Natural killer cell (primary cell): ENCODE measurements around the gene TCF19. TPM values are rescaled to one million over a fixed set of nuclear protein-coding genes. Genes with fewer than 3 reads are reported as not detected.
"Not testable (repeated sequence)": the region's sequence is repeated elsewhere in the genome, so short reads cannot be mapped to it uniquely, and the experiment has no call there.

ENCODE experiments used
- ATAC-seq, 3 donors: fragments of 150-1000 bp in 2 of 3; fragments of 200-7000 bp in 1 of 3; cut with Tn5 transposase; 1 replicate in 1 of 3; 2 replicates in 2 of 3; pipeline ENCODE4 v1.10.0; 2021; ENCODE audit warnings: mild to moderate bottlenecking in 2 of 3, moderate library complexity in 2 of 3
- DNase-seq, 2 donors: peaks; one replicate each; pipeline versions ENCODE4 v3.0.0 to v3.0.0-alpha.2; 2013 to 2021; ENCODE audit warnings: mixed read lengths in 1 of 2
- H3K27ac ChIP-seq: one replicate; pipeline ENCODE4 v1.5.1; 2013; ENCODE audit warnings: mild to moderate bottlenecking, low read length
- H3K27me3 ChIP-seq: one replicate; pipeline ENCODE4 v1.6.1; 2013; ENCODE audit warnings: low read length; ENCODE audit not compliant: control insufficient read depth, insufficient read depth
- H3K36me3 ChIP-seq: one replicate; pipeline ENCODE4 v1.6.1; 2013; ENCODE audit warnings: low read length; ENCODE audit not compliant: control insufficient read depth, insufficient read depth
- H3K4me1 ChIP-seq: one replicate; pipeline ENCODE4 v1.6.1; 2013; ENCODE audit warnings: low read length; ENCODE audit not compliant: control insufficient read depth, insufficient read depth
- H3K4me3 ChIP-seq: one replicate; pipeline ENCODE4 v1.5.1; 2013; ENCODE audit warnings: low read length
- H3K9me3 ChIP-seq: one replicate; pipeline ENCODE4 v1.6.1; 2013; ENCODE audit warnings: low read length; ENCODE audit not compliant: control insufficient read depth, insufficient read depth
- H3K27ac Mint-ChIP-seq, 2 donors: one replicate each; pipeline ENCODE4 v1.8.0; 2022; ENCODE audit warnings: mild to moderate bottlenecking in 2 of 2, mixed read lengths in 2 of 2, moderate library complexity in 1 of 2
- H3K27me3 Mint-ChIP-seq, 2 donors: one replicate each; pipeline ENCODE4 v1.8.0; 2022; ENCODE audit warnings: low read depth in 2 of 2, mixed read lengths in 2 of 2
- H3K36me3 Mint-ChIP-seq: one replicate; pipeline ENCODE4 v1.8.0; 2022; ENCODE audit warnings: mixed read lengths
- H3K4me1 Mint-ChIP-seq, 2 donors: one replicate each; pipeline ENCODE4 v1.8.0; 2022; ENCODE audit warnings: mixed read lengths in 2 of 2
- H3K4me3 Mint-ChIP-seq: one replicate; pipeline ENCODE4 v1.8.0; 2022; ENCODE audit warnings: mild to moderate bottlenecking, moderate library complexity, mixed read lengths
- H3K9me3 Mint-ChIP-seq, 2 donors: one replicate each; pipeline ENCODE4 v1.8.0; 2022; ENCODE audit warnings: mixed read lengths in 2 of 2
- WGBS: methylation state at CpG from one replicate; pipeline ENCODE4 v1.1.7; 2013; ENCODE audit warnings: missing lambda C conversion rate; ENCODE audit not compliant: insufficient coverage; 5-methylcytosine and 5-hydroxymethylcytosine counted together
- intact Hi-C: fragments of 100-400 bp; cut with micrococcal nuclease; formaldehyde crosslinking; loops from one replicate; pipeline ENCODE4 v1.14.2; 2022
- total RNA-seq, 4 donors: library from RNA; stranded (reverse); fragments of 120-200 nt in 1 of 4; gene quantifications; one replicate each; pipeline versions ENCODE4 v1.2.3 to v1.2.4, GENCODE V29; 2013 to 2022
- TF ChIP-seq, protein P1 (sequence below): fragments of 200-600 bp; IDR thresholded peaks from one replicate; pipeline ENCODE4 v1.8.0; 2022; ENCODE audit warnings: antibody characterized with exemption

Gene TCF19
- total RNA-seq, 3 donors from 2014 or later (not counting 1 experiment from before 2014, with no cell fraction given) = 7.2 to 12.0 (median 9.2) TPM

DNA sequence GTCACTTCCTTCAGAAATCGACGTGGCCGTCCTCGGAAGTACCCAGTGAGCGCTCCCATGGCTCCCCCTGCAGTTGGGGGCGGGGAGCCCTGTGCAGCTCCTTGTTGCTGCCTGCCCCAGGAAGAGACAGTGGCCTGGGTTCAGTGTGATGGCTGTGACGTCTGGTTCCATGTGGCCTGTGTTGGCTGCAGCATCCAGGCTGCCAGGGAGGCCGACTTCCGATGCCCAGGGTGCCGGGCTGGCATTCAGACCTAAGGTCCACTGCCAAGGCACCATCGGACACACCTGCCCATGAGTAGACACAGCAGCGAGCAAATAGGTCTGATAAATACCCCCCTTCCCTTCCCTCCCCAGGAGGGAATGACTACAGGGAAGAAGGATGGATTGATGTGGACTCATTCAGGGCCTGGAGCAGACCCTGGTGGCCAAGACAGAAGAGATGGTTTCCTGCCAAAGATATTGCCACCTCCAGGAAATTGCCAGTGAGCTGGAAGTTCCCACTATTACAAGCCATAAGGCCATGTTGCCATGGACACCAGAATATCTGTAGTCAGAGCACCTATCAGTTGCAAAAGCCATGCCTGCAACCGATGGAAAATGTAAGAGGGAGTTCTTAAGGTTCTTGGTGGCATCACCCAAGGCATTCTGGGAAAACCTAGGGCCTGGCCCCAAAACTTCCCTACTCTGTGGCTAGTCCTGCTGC lies 4.2 kb downstream of the TCF19 start:
- no peak overlapping the region for H3K27ac Mint-ChIP-seq
- no peaks in the 10 kb centered on the region for H3K27me3 Mint-ChIP-seq

DNA sequence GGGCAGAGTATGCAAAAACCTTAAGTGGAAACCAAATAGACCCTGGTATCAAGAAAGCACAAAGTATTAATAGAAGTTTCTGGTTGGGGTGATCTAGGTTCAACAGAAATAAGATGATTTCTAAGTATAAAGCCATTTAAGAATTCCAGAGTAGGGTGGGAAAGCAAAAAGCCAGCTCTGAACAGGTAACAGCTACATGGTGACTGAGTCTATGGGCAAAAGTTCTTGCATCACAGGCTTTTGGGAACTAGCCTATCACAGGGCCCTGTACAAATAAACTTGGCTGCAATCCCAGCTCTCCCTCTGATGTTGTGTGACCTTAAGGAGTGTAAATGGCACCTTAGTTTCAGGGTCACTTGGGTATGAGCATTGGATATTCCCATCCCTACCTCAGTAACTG lies 5.5 kb downstream of the TCF19 start:
- Histone ChIP-seq H3K27ac (no peak overlapping the region), H3K9me3 (no peaks in the 10 kb centered on the region), H3K27me3 (no peaks in the 10 kb centered on the region), H3K4me1 (peaks cover 9% of the 10 kb centered on the region), H3K36me3 (no peaks in the 10 kb centered on the region), H3K4me3 (no peak overlapping the region)
- DNase-seq = no peak
- H3K36me3 Mint-ChIP-seq = no peaks in the 10 kb centered on the region
- ATAC-seq = no peak
- TF ChIP-seq, protein P1, sequence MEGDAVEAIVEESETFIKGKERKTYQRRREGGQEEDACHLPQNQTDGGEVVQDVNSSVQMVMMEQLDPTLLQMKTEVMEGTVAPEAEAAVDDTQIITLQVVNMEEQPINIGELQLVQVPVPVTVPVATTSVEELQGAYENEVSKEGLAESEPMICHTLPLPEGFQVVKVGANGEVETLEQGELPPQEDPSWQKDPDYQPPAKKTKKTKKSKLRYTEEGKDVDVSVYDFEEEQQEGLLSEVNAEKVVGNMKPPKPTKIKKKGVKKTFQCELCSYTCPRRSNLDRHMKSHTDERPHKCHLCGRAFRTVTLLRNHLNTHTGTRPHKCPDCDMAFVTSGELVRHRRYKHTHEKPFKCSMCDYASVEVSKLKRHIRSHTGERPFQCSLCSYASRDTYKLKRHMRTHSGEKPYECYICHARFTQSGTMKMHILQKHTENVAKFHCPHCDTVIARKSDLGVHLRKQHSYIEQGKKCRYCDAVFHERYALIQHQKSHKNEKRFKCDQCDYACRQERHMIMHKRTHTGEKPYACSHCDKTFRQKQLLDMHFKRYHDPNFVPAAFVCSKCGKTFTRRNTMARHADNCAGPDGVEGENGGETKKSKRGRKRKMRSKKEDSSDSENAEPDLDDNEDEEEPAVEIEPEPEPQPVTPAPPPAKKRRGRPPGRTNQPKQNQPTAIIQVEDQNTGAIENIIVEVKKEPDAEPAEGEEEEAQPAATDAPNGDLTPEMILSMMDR = no peak
- no peaks in the 10 kb centered on the region for H3K9me3 Mint-ChIP-seq
- peaks cover 5 to 6% of the 10 kb centered on the region in 2 donors for H3K4me1 Mint-ChIP-seq
- no peak overlapping the region for H3K4me3 Mint-ChIP-seq
- intact Hi-C loops = no loop called here
- no peak overlapping the region for H3K27ac Mint-ChIP-seq
- H3K27me3 Mint-ChIP-seq = no peaks in the 10 kb centered on the region

More for the DNA sequence above, 4.2 kb downstream of the TCF19 start:
- Histone ChIP-seq H3K4me1 (peaks cover 15% of the 10 kb centered on the region), H3K4me3 (no peak overlapping the region), H3K27ac (no peak overlapping the region), H3K9me3 (no peaks in the 10 kb centered on the region), H3K27me3 (no peaks in the 10 kb centered on the region), H3K36me3 (no peaks in the 10 kb centered on the region)
- DNase-seq (no peak), ATAC-seq (no peak)
- Mint-ChIP-seq H3K4me3 (no peak overlapping the region), H3K36me3 (no peaks in the 10 kb centered on the region), H3K9me3 (no peaks in the 10 kb centered on the region), H3K4me1 (peaks cover 18 to 19% of the 10 kb centered on the region in 2 donors)
- 97% methylated on average over 12 of the region's 13 CpGs for WGBS
- TF ChIP-seq, protein P1 = no peak
- intact Hi-C loops = no loop called here

DNA sequence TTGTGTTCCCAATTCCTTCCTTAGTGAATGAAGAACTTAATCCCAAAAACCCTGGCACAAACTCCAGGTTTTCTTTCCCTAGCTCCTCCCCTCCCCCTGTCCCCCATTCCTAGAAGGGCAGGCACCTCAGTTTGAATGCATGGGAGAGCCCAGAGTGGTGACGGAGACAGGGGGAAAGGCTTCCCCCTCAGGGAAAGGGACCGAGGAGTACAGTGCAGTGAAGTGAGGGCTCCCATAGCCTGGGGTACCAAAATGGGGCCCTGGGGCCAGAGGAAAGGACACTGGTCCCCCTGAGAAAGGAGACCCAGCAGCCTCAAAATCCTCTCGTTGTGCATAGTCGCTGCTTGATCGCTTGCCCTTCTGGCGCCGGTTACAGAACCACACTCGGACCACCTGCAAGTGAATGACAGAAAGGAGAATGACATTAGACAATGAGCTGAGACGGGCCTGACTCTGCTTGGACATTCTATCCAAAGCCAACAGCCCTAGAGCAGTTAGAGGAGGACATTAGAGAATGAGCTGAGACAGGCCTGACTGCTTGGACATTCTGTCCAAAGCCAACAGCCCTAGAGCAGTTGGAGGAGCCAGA lies 6.2 kb downstream of the TCF19 start:
- 98% methylated on average over 7 of the region's 9 CpGs for WGBS
- DNase-seq, ATAC-seq, H3K27ac Mint-ChIP-seq, H3K4me3 ChIP-seq, H3K4me3 Mint-ChIP-seq, H3K4me1 ChIP-seq, H3K9me3 ChIP-seq, H3K36me3 Mint-ChIP-seq, H3K27me3 ChIP-seq, H3K9me3 Mint-ChIP-seq, H3K27ac ChIP-seq, H3K27me3 Mint-ChIP-seq, H3K36me3 ChIP-seq, intact Hi-C loops, H3K4me1 Mint-ChIP-seq: not testable (repeated sequence)

DNA sequence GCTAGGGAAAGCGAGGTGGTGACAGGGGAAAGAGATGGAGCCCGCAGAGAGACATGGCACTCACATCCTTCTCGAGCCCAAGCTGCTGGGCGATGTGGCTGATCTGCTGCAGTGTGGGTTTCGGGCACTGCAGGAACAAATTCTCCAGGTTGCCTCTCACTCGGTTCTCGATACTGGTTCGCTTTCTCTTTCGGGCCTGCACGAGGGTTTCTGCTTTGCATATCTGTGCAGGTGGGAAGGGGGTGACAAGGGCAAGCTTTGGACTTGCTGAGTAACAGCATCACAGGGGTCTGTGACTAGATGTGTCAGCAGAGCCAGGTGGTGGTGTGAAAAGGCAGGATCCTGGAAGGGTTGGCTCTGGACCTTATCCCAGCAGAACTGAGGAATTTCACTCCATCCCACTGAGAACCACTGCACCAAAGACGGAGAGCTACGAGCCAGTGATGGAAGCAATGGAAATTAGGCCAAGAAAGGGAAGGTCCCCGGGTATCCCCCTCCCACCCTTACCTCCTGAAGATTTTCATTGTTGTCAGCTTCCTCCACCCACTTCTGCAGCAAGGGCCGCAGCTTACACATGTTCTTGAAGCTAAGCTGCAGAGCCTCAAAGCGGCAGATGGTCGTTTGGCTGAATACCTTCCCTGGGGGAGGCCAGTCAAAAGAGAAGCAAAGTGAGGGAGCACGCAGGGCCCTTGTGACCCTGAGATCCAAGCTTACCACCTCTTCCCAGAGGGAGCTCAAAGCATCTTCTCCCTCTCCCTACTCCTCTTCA lies 6.9 kb downstream of the TCF19 start:
- H3K4me3 ChIP-seq, H3K4me1 ChIP-seq, H3K36me3 Mint-ChIP-seq, H3K4me1 Mint-ChIP-seq, H3K9me3 Mint-ChIP-seq, H3K27me3 Mint-ChIP-seq, ATAC-seq, H3K27ac ChIP-seq, H3K27me3 ChIP-seq, H3K9me3 ChIP-seq, DNase-seq, H3K36me3 ChIP-seq, intact Hi-C loops, H3K4me3 Mint-ChIP-seq, H3K27ac Mint-ChIP-seq: not testable (repeated sequence)
- 88% methylated on average over 17 of the region's 17 CpGs for WGBS
